ENCODE data around the gene TTC4. TPM values are rescaled to one million over a fixed set of nuclear protein-coding genes. Genes with fewer than 3 reads are reported as not detected.

The TTC4 gene
- polyA plus RNA-seq, 1 of the 3 experiments (the other 2 are of a cell fraction): 17.9 TPM

GRCh38 chr1:54768093-54768492 is 52.4 kb downstream of the TTC4 start:
- TF ChIP-seq GATA2 (CRISPR knock-in tag; IDR thresholded peaks at IDR 0.05) (no peak), RAD21 (IDR thresholded peaks at IDR 0.05; ENCODE audit: low read length) (peak; percentile 42), SMC3 (IDR thresholded peaks at IDR 0.05; ENCODE audit: low read depth, low read length) (peak; percentile 37; the same call in 1 of the 2 replicates), MAX (IDR thresholded peaks at IDR 0.05; ENCODE audit: low read depth) (no peak), JUND (IDR thresholded peaks at IDR 0.05) (no peak), CTCF (IDR thresholded peaks at IDR 0.05) (0 out of 2 replicates have a peak, but pooled peaks have one; percentile 25), USF2 (IDR thresholded peaks at IDR 0.05; ENCODE audit: borderline replicate concordance, low read depth, low read length) (no peak), FOSL2 (IDR thresholded peaks at IDR 0.05; ENCODE audit: borderline replicate concordance, low read depth) (no peak), CHD2 (IDR thresholded peaks at IDR 0.05; ENCODE audit: low read length, partially characterized antibody) (no peak), FOXJ3 (CRISPR knock-in tag; IDR thresholded peaks at IDR 0.05) (no peak)
- no peak overlapping the region for H3K9ac ChIP-seq
- H3K4me2 ChIP-seq: no peak overlapping the region
- no peaks in the 10 kb centered on the region for H3K9me3 ChIP-seq
- no peak overlapping the region for H3K27ac ChIP-seq (ENCODE audit: low read depth in 2 of 2, low read length in 1 of 2)
- H3K79me2 ChIP-seq (ENCODE audit: insufficient read depth): peaks cover 11% of the 10 kb centered on the region
- no peaks in the 10 kb centered on the region for H4K20me1 ChIP-seq (ENCODE audit: insufficient read depth)
- no peaks in the 10 kb centered on the region for H3K27me3 ChIP-seq (ENCODE audit: insufficient read depth)
- no peak for DNase-seq
- 82% methylated on average over 5 of the region's 5 CpGs for WGBS (ENCODE audit: low lambda C conversion rate)
- H2AFZ ChIP-seq (ENCODE audit: low read depth): peak overlapping the region; percentile 29; the same call in 1 of the 2 replicates
- no peaks in the 10 kb centered on the region for H3F3A ChIP-seq (replicated peaks; ENCODE audit: insufficient read depth)
- no peaks in the 10 kb centered on the region for H3K9me2 ChIP-seq
- H3K4me3 ChIP-seq (ENCODE audit: low read depth in 2 of 2, low read length in 1 of 2): no peak overlapping the region
- CTCF ChIA-PET: interaction anchor here (1.1 to 5.0 kb wide), 3 partner anchors 24 to 96 kb away, joined by 3 to 17 read pairs (median 3); no protein-coding TSS in a partner anchor
- peaks cover 5 to 14% of the 10 kb centered on the region in 2 experiments; a peak in 3 of 4 replicates for H3K4me1 ChIP-seq (ENCODE audit: control insufficient read depth in 1 of 2, insufficient read depth in 2 of 2, low read depth in 1 of 2, low read length in 1 of 2)
- POLR2A ChIA-PET: no interaction called here
- no peaks in the 10 kb centered on the region for H3K36me3 ChIP-seq (replicated peaks in 1 of 2; ENCODE audit: control insufficient read depth in 1 of 2, insufficient read depth in 2 of 2, low read length in 1 of 2)

GRCh38 chr1:54772951-54773350 is 57.3 kb downstream of the TTC4 start:
- Histone ChIP-seq H2AFZ (ENCODE audit: low read depth) (no peak overlapping the region), H3K79me2 (ENCODE audit: insufficient read depth) (no peaks in the 10 kb centered on the region), H3K4me2 (no peak overlapping the region), H4K20me1 (ENCODE audit: insufficient read depth) (no peaks in the 10 kb centered on the region), H3K27ac (ENCODE audit: low read depth in 2 of 2, low read length in 1 of 2) (no peak overlapping the region), H3K27me3 (ENCODE audit: insufficient read depth) (no peaks in the 10 kb centered on the region; the same call in 1 of the 2 replicates), H3K9ac (no peak overlapping the region), H3K9me3 (no peaks in the 10 kb centered on the region), H3F3A (replicated peaks; ENCODE audit: insufficient read depth) (no peaks in the 10 kb centered on the region), H3K4me1 (ENCODE audit: control insufficient read depth in 1 of 2, insufficient read depth in 2 of 2, low read depth in 1 of 2, low read length in 1 of 2) (peaks cover 0 to 5% of the 10 kb centered on the region in 2 experiments; a peak in 1 of 4 replicates), H3K9me2 (no peaks in the 10 kb centered on the region), H3K36me3 (replicated peaks in 1 of 2; ENCODE audit: control insufficient read depth in 1 of 2, insufficient read depth in 2 of 2, low read length in 1 of 2) (no peaks in the 10 kb centered on the region), H3K4me3 (ENCODE audit: low read depth in 2 of 2, low read length in 1 of 2) (no peak overlapping the region)
- POLR2A ChIA-PET: no interaction called here
- CTCF ChIA-PET: interaction anchor here (0.9 kb wide), 1 partner anchor 19 kb away, joined by 3 read pairs; no protein-coding TSS in a partner anchor
- TF ChIP-seq PBX3 (IDR thresholded peaks at IDR 0.05) (no peak), POLR2AphosphoS5 (IDR thresholded peaks at IDR 0.05; ENCODE audit: low read depth, low read length) (no peak), USF2 (IDR thresholded peaks at IDR 0.05; ENCODE audit: borderline replicate concordance, low read depth, low read length) (no peak)
- DNase-seq: no peak
- 61% methylated on average over 2 of the region's 2 CpGs for WGBS (ENCODE audit: low lambda C conversion rate)
